Measurements from ENCODE around the gene FAP. TPM values are rescaled to one million over a fixed set of nuclear protein-coding genes. Genes with fewer than 3 reads are reported as not detected.

The FAP gene
- total RNA-seq, 1 experiment from 2014 or later = not detected

GRCh38 chr2:162232671-162233070 is 10.6 kb downstream of the FAP start:
- no peak overlapping the region for H2AFZ ChIP-seq (ENCODE audit: low read length)
- no peaks in the 10 kb centered on the region for H3F3A ChIP-seq (ENCODE audit: low read length, unreplicated experiment)
- no peaks in the 10 kb centered on the region for H3K79me2 ChIP-seq (ENCODE audit: low read length)
- intact Hi-C loops (cut with micrococcal nuclease) = no loop called here
- H3K9me3 ChIP-seq (ENCODE audit: low read length) = no peaks in the 10 kb centered on the region
- no peak overlapping the region for H3K4me2 ChIP-seq (ENCODE audit: low read length)
- H3K9me2 ChIP-seq (replicated peaks; ENCODE audit: low read length) = no peaks in the 10 kb centered on the region
- H3K4me1 ChIP-seq (ENCODE audit: insufficient read depth, low read length) = no peaks in the 10 kb centered on the region
- no peak overlapping the region for H3K9ac ChIP-seq (ENCODE audit: low read length)
- ATAC-seq (no peak), DNase-seq (no peak)
- no peak overlapping the region for H3K4me3 ChIP-seq (ENCODE audit: low read length)
- no peaks in the 10 kb centered on the region for H4K20me1 ChIP-seq (ENCODE audit: low read length)
- TF ChIP-seq CTCF (conservative IDR thresholded peaks at IDR 0.05; ENCODE audit: low read depth, low read length) = no peak
- TF ChIP-seq EZH2phosphoT487 (IDR thresholded peaks at IDR 0.05; ENCODE audit: borderline replicate concordance, low read length) = no peak
- TF ChIP-seq EZH2 (IDR thresholded peaks at IDR 0.05; ENCODE audit: low read length, unreplicated experiment) = no peak
- no peak overlapping the region for H3K27ac ChIP-seq (ENCODE audit: low read length)
- ChIA-PET CTCF (no interaction called here), POLR2A (ENCODE audit: unreplicated experiment) (no interaction called here)
- no peaks in the 10 kb centered on the region for H3K27me3 ChIP-seq (ENCODE audit: low read length)
- BruUV-seq (replicated peaks) = no TSS peak
- H3K36me3 ChIP-seq (ENCODE audit: low read depth, low read length) = no peaks in the 10 kb centered on the region

- BruUV-seq (replicated peaks) = no TSS peak
- ChIA-PET CTCF (no interaction called here), POLR2A (ENCODE audit: unreplicated experiment) (no interaction called here)
- no peak overlapping the region for H3K4me3 ChIP-seq (ENCODE audit: low read length)
- H3F3A ChIP-seq (ENCODE audit: low read length, unreplicated experiment) = no peaks in the 10 kb centered on the region
- H3K9me2 ChIP-seq (replicated peaks; ENCODE audit: low read length) = no peaks in the 10 kb centered on the region
- no peaks in the 10 kb centered on the region for H3K9me3 ChIP-seq (ENCODE audit: low read length)
- ATAC-seq = no peak
- H3K79me2 ChIP-seq (ENCODE audit: low read length) = no peaks in the 10 kb centered on the region
- H3K4me1 ChIP-seq (ENCODE audit: insufficient read depth, low read length) = no peaks in the 10 kb centered on the region
- DNase-seq = no peak
- no peak for TF ChIP-seq CTCF (conservative IDR thresholded peaks at IDR 0.05; ENCODE audit: low read depth, low read length)
- no peak for TF ChIP-seq EZH2 (IDR thresholded peaks at IDR 0.05; ENCODE audit: low read length, unreplicated experiment)
- no peak for TF ChIP-seq EZH2phosphoT487 (IDR thresholded peaks at IDR 0.05; ENCODE audit: borderline replicate concordance, low read length)
- H3K4me2 ChIP-seq (ENCODE audit: low read length) = no peak overlapping the region
- no peak overlapping the region for H3K9ac ChIP-seq (ENCODE audit: low read length)
- H3K27ac ChIP-seq (ENCODE audit: low read length) = no peak overlapping the region
- H2AFZ ChIP-seq (ENCODE audit: low read length) = no peak overlapping the region
- no peaks in the 10 kb centered on the region for H3K27me3 ChIP-seq (ENCODE audit: low read length)
- H3K36me3 ChIP-seq (ENCODE audit: low read depth, low read length) = no peaks in the 10 kb centered on the region
- intact Hi-C loops (cut with micrococcal nuclease) = no loop called here
- H4K20me1 ChIP-seq (ENCODE audit: low read length) = no peaks in the 10 kb centered on the region
Measured at GRCh38 chr2:162232027-162232426, 11.2 kb downstream of the FAP start.

GRCh38 chr2:162230761-162231160 is 12.5 kb downstream of the FAP start:
- Histone ChIP-seq H3K9ac (ENCODE audit: low read length) (no peak overlapping the region), H3F3A (ENCODE audit: low read length, unreplicated experiment) (no peaks in the 10 kb centered on the region), H3K4me1 (ENCODE audit: insufficient read depth, low read length) (no peaks in the 10 kb centered on the region), H3K27me3 (ENCODE audit: low read length) (no peaks in the 10 kb centered on the region), H3K4me2 (ENCODE audit: low read length) (no peak overlapping the region), H3K4me3 (ENCODE audit: low read length) (no peak overlapping the region), H3K36me3 (ENCODE audit: low read depth, low read length) (no peaks in the 10 kb centered on the region), H3K9me2 (replicated peaks; ENCODE audit: low read length) (no peaks in the 10 kb centered on the region), H3K9me3 (ENCODE audit: low read length) (no peaks in the 10 kb centered on the region), H4K20me1 (ENCODE audit: low read length) (no peaks in the 10 kb centered on the region), H2AFZ (ENCODE audit: low read length) (no peak overlapping the region), H3K79me2 (ENCODE audit: low read length) (no peaks in the 10 kb centered on the region), H3K27ac (ENCODE audit: low read length) (no peak overlapping the region)
- intact Hi-C loops (cut with micrococcal nuclease) = no loop called here
- no TSS peak for BruUV-seq (replicated peaks)
- ChIA-PET POLR2A (ENCODE audit: unreplicated experiment) (no interaction called here), CTCF (interaction anchor here (0.9 kb wide), 1 partner anchor 67 kb away, joined by 4 read pairs; no protein-coding TSS in a partner anchor)
- no peak for DNase-seq
- no peak for TF ChIP-seq EZH2 (IDR thresholded peaks at IDR 0.05; ENCODE audit: low read length, unreplicated experiment)
- no peak for TF ChIP-seq CTCF (conservative IDR thresholded peaks at IDR 0.05; ENCODE audit: low read depth, low read length)
- no peak for TF ChIP-seq EZH2phosphoT487 (IDR thresholded peaks at IDR 0.05; ENCODE audit: borderline replicate concordance, low read length)
- no peak for ATAC-seq
